Neural cell (in vitro differentiated cells): ENCODE results near the gene SLC12A4. TPM values are rescaled to one million over a fixed set of nuclear protein-coding genes. Genes with fewer than 3 reads are reported as not detected.

Experiments
- H2AFZ ChIP-seq: fragments of 200-600, 300-800 bp; sonication (generic), shearing (Covaris generic); 2 replicates; pipeline ENCODE4 v1.6.0; 2014; ENCODE audit warnings: low read depth, mild to moderate bottlenecking, antibody characterized with exemption, low read length, moderate library complexity
- H3F3A ChIP-seq: fragments of 200-600 bp; shearing (Covaris generic); 2 replicates; pipeline ENCODE4 v1.6.1; 2016; ENCODE audit warnings: mild to moderate bottlenecking, moderate library complexity, mixed read lengths, antibody characterized with exemption, low read length; ENCODE audit not compliant: insufficient read depth, poor library complexity, severe bottlenecking
- H3K27ac ChIP-seq: fragments of 200-600, 300-800 bp; sonication (generic), shearing (Covaris generic); 2 replicates; pipeline ENCODE4 v1.5.1; 2014; ENCODE audit warnings: mild to moderate bottlenecking, low read length, moderate library complexity
- H3K27me3 ChIP-seq: fragments of 300-800, 200-600 bp; sonication (generic), shearing (Covaris generic); 2 replicates; pipeline ENCODE4 v1.6.0; 2014; ENCODE audit warnings: mild to moderate bottlenecking, low read depth, low read length, moderate library complexity; ENCODE audit not compliant: insufficient read depth
- H3K36me3 ChIP-seq: fragments of 300-800, 200-600 bp; sonication (generic), shearing (Covaris generic); 2 replicates; pipeline ENCODE4 v1.5.1; 2014; ENCODE audit warnings: mild to moderate bottlenecking, antibody characterized with exemption, low read length, moderate library complexity; ENCODE audit not compliant: insufficient read depth
- H3K4me2 ChIP-seq: fragments of 300-800, 200-600 bp; sonication (generic), shearing (Covaris generic); 2 replicates; pipeline ENCODE4 v1.6.0; 2014; ENCODE audit warnings: mild to moderate bottlenecking, low read length
- H3K4me3 ChIP-seq: fragments of 300-800, 200-600 bp; sonication (generic), shearing (Covaris generic); 2 replicates; pipeline ENCODE4 v1.5.1; 2014; ENCODE audit warnings: mild to moderate bottlenecking, low read length, moderate library complexity
- H3K79me2 ChIP-seq: fragments of 200-600 bp; shearing (Covaris generic); replicated peaks from 2 replicates; pipeline ENCODE4 v1.6.0; 2014; ENCODE audit warnings: mild to moderate bottlenecking, low read length, moderate library complexity; ENCODE audit not compliant: insufficient read depth
- H3K9ac ChIP-seq: fragments of 300-800, 200-600 bp; sonication (generic), shearing (Covaris generic); 2 replicates; pipeline ENCODE4 v1.6.1; 2016; ENCODE audit warnings: mild to moderate bottlenecking, low read length, mixed read lengths
- H3K9me2 ChIP-seq: fragments of 200-600 bp; shearing (Covaris generic); 2 replicates; pipeline ENCODE4 v1.6.1; 2016; ENCODE audit warnings: mild to moderate bottlenecking, low read length, mixed read lengths; ENCODE audit not compliant: insufficient read depth
- H3K9me3 ChIP-seq: fragments of 200-600, 300-800 bp; sonication (generic), shearing (Covaris generic); 2 replicates; pipeline ENCODE4 v1.6.1; 2016; ENCODE audit warnings: mild to moderate bottlenecking, mixed run types, low read length, moderate library complexity, mixed read lengths
- H4K20me1 ChIP-seq: fragments of 200-600 bp; shearing (Covaris generic); 2 replicates; pipeline ENCODE4 v1.6.1; 2016; ENCODE audit warnings: mild to moderate bottlenecking, mixed run types; ENCODE audit not compliant: insufficient read depth
- EP300 ChIP-seq: fragments of 450-650 bp; conservative IDR thresholded peaks from 2 replicates; pipeline ENCODE4 v1.6.1; 2014; ENCODE audit warnings: antibody characterized with exemption, mild to moderate bottlenecking, moderate library complexity; ENCODE audit not compliant: poor library complexity, severe bottlenecking
- EZH2 ChIP-seq: fragments of 200-600, 300-800 bp; shearing (Covaris generic), sonication (generic); IDR thresholded peaks from 2 replicates; pipeline ENCODE4 v1.6.1; 2014; ENCODE audit warnings: antibody characterized with exemption, low read length, borderline replicate concordance, mild to moderate bottlenecking; ENCODE audit not compliant: insufficient read depth, poor library complexity, severe bottlenecking
- MXI1 ChIP-seq: fragments of 450-650 bp; conservative IDR thresholded peaks from 2 replicates; pipeline ENCODE4 v1.6.1; 2014; ENCODE audit warnings: antibody characterized with exemption, mild to moderate bottlenecking; ENCODE audit not compliant: poor library complexity, severe bottlenecking
- POLR2AphosphoS5 ChIP-seq: IDR thresholded peaks from 2 replicates; pipeline ENCODE4 v1.6.1; 2012
- RAD21 ChIP-seq: fragments of 450-650 bp; conservative IDR thresholded peaks from 2 replicates; pipeline ENCODE4 v1.6.1; 2014; ENCODE audit warnings: antibody characterized with exemption, mild to moderate bottlenecking, moderate library complexity
- SMC3 ChIP-seq: fragments of 450-650 bp; conservative IDR thresholded peaks from 2 replicates; pipeline ENCODE4 v1.6.1; 2014; ENCODE audit warnings: antibody characterized with exemption, mild to moderate bottlenecking, moderate library complexity; ENCODE audit not compliant: poor library complexity
- TAF1 ChIP-seq: IDR thresholded peaks from 2 replicates; pipeline ENCODE4 v1.6.1; 2012; ENCODE audit warnings: low read depth
- polyA plus RNA-seq: library from polyadenylated mRNA; depleted of rRNA; stranded (reverse); fragments of >200 nt; gene quantifications from 2 replicates; pipeline ENCODE4 v1.2.3, GENCODE V29; 2014
- TF ChIP-seq, protein P1 (sequence below): fragments of 450-650 bp; IDR thresholded peaks from 2 replicates; pipeline ENCODE4 v1.5.1; 2014; ENCODE audit warnings: antibody characterized with exemption, mild to moderate bottlenecking, moderate library complexity; ENCODE audit not compliant: poor library complexity, severe bottlenecking
- TF ChIP-seq, protein P2 (sequence below): IDR thresholded peaks from 2 replicates; pipeline ENCODE4 v1.6.1; 2012; ENCODE audit warnings: borderline replicate concordance

The SLC12A4 gene
- polyA plus RNA-seq, 1 donor from 2014 or later, result 0.11 TPM

DNA sequence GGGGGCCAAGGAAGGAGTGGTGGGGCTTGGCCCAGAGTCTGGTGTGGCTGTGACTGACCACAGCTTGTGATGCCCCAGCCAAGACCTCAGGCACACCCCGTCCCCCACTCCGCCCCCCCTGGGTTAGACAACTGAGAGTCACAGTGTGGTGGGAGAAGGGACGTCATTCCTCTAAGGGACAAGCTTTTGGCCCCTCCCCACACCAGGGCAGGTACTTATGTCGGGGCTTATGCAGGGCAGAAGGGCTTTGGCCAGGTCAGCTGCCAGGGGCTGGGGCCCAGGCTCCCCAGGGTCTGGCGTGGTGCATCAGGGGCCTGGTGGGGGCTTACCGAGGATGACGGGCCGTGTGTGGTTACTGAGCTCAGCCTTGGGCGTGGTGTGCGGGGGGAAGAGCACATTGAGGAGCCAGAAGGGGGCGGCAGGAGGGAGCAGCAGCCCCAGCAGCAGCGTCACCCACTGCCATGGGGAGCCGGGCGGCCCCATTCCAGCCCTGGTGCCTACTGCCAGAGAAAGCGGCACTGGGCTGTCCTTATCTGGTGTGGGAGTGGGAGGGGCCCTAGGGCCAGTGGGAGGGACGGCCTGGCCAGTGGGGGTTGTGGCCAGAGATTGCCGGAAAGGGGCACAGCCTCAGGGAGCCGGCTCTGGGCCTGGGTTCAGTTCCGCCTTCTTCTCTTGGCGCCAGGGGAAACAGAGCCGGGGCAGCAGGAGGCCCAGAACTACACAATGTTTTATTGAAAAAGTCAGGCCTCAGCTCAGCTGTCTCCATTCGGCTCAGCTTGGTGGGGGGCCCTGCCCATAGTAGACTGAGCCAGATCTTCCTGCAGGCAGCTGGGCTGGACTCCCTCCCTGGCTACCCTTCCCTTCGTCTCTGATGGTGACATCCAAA lies 24.6 kb downstream of the SLC12A4 start, which contains the start of gene LCAT:
TSS of gene LCAT (minus strand) at position 502 of the 886 bp plus-strand sequence. CDS start at position 483, 19 bp downstream.
- Histone ChIP-seq H3K9ac (no peak within 1 kb of the TSS), H3K4me3 (no peak within 1 kb of the TSS)

DNA sequence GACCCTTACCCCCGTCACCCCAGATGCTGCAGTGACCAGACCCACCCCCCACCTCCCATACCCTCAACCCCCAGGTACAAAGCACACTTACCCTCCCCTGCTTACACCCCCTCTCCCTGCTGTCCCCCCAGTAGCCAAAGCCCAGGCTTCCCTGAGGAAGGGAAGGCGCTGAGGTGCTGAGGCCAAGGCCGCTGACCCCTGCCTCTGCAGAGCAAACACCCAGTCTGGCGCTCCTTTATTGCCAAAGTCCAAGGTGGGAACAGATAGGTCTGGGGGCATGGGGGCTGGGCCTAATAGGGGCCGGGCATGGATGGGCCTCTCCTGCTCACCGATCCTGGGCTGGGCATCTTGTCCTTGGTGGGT lies 25.2 kb downstream of the SLC12A4 start:
- H3K27me3 ChIP-seq, result no peaks in the 10 kb centered on the region
- no peaks in the 10 kb centered on the region for H3F3A ChIP-seq
- H3K4me3 ChIP-seq, result no peak overlapping the region
- no peaks in the 10 kb centered on the region for H3K9me3 ChIP-seq
- no peaks in the 10 kb centered on the region for H3K79me2 ChIP-seq
- H3K4me2 ChIP-seq, result no peak overlapping the region
- no peak overlapping the region for H2AFZ ChIP-seq
- TF ChIP-seq EP300 (no peak), RAD21 (no peak), SMC3 (no peak), MXI1 (no peak), EZH2 (no peak), TAF1 (no peak)
- TF ChIP-seq, protein P1, sequence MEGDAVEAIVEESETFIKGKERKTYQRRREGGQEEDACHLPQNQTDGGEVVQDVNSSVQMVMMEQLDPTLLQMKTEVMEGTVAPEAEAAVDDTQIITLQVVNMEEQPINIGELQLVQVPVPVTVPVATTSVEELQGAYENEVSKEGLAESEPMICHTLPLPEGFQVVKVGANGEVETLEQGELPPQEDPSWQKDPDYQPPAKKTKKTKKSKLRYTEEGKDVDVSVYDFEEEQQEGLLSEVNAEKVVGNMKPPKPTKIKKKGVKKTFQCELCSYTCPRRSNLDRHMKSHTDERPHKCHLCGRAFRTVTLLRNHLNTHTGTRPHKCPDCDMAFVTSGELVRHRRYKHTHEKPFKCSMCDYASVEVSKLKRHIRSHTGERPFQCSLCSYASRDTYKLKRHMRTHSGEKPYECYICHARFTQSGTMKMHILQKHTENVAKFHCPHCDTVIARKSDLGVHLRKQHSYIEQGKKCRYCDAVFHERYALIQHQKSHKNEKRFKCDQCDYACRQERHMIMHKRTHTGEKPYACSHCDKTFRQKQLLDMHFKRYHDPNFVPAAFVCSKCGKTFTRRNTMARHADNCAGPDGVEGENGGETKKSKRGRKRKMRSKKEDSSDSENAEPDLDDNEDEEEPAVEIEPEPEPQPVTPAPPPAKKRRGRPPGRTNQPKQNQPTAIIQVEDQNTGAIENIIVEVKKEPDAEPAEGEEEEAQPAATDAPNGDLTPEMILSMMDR, result no peak
- TF ChIP-seq, protein P2, sequence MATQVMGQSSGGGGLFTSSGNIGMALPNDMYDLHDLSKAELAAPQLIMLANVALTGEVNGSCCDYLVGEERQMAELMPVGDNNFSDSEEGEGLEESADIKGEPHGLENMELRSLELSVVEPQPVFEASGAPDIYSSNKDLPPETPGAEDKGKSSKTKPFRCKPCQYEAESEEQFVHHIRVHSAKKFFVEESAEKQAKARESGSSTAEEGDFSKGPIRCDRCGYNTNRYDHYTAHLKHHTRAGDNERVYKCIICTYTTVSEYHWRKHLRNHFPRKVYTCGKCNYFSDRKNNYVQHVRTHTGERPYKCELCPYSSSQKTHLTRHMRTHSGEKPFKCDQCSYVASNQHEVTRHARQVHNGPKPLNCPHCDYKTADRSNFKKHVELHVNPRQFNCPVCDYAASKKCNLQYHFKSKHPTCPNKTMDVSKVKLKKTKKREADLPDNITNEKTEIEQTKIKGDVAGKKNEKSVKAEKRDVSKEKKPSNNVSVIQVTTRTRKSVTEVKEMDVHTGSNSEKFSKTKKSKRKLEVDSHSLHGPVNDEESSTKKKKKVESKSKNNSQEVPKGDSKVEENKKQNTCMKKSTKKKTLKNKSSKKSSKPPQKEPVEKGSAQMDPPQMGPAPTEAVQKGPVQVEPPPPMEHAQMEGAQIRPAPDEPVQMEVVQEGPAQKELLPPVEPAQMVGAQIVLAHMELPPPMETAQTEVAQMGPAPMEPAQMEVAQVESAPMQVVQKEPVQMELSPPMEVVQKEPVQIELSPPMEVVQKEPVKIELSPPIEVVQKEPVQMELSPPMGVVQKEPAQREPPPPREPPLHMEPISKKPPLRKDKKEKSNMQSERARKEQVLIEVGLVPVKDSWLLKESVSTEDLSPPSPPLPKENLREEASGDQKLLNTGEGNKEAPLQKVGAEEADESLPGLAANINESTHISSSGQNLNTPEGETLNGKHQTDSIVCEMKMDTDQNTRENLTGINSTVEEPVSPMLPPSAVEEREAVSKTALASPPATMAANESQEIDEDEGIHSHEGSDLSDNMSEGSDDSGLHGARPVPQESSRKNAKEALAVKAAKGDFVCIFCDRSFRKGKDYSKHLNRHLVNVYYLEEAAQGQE, result no peak
- H3K9ac ChIP-seq, result no peak overlapping the region
- H3K27ac ChIP-seq, result no peak overlapping the region
- no peaks in the 10 kb centered on the region for H4K20me1 ChIP-seq
- no peaks in the 10 kb centered on the region for H3K36me3 ChIP-seq
- no peaks in the 10 kb centered on the region for H3K9me2 ChIP-seq

More for the DNA sequence above, 24.6 kb downstream of the SLC12A4 start, which contains the start of gene LCAT:
- Histone ChIP-seq H2AFZ (no peak within 1 kb of the TSS), H3K27me3 (no peaks in the 10 kb centered on the region), H3K36me3 (no peaks in the 10 kb centered on the region), H3K27ac (no peak within 1 kb of the TSS), H3K4me2 (no peak within 1 kb of the TSS), H4K20me1 (no peaks in the 10 kb centered on the region), H3F3A (no peaks in the 10 kb centered on the region), H3K9me2 (no peaks in the 10 kb centered on the region), H3K9me3 (no peaks in the 10 kb centered on the region), H3K79me2 (no peaks in the 10 kb centered on the region)
- no peak for TF ChIP-seq EZH2
- TF ChIP-seq TAF1, result no peak
- TF ChIP-seq, protein P2, result no peak
- TF ChIP-seq POLR2AphosphoS5, result no peak
- no peak for TF ChIP-seq RAD21
- TF ChIP-seq, protein P1, result no peak
- TF ChIP-seq EP300, result no peak
- no peak for TF ChIP-seq SMC3
- TF ChIP-seq MXI1, result no peak
